Glutamatergic neuron (in vitro differentiated cells): ENCODE results near the gene GJB6. TPM values are rescaled to one million over a fixed set of nuclear protein-coding genes. Genes with fewer than 3 reads are reported as not detected.

ENCODE experiments used
- DNase-seq: peaks from one replicate; pipeline ENCODE4 v3.0.0; 2022
- H3K27ac Mint-ChIP-seq: one replicate; pipeline ENCODE4 v1.8.0; 2020; ENCODE audit warnings: mild to moderate bottlenecking, mixed read lengths, inconsistent platforms; ENCODE audit not compliant: unreplicated experiment
- H3K27me3 Mint-ChIP-seq: one replicate; pipeline ENCODE4 v1.8.0; 2020; ENCODE audit warnings: mild to moderate bottlenecking, moderate library complexity, mixed read lengths, inconsistent platforms; ENCODE audit not compliant: unreplicated experiment
- H3K36me3 Mint-ChIP-seq: one replicate; pipeline ENCODE4 v1.8.0; 2020; ENCODE audit warnings: mild to moderate bottlenecking, mixed read lengths, inconsistent platforms; ENCODE audit not compliant: unreplicated experiment
- H3K4me1 Mint-ChIP-seq: one replicate; pipeline ENCODE4 v1.8.0; 2020; ENCODE audit warnings: mild to moderate bottlenecking, low read depth, mixed read lengths, inconsistent platforms; ENCODE audit not compliant: unreplicated experiment
- H3K4me3 Mint-ChIP-seq: one replicate; pipeline ENCODE4 v1.8.0; 2020; ENCODE audit warnings: mild to moderate bottlenecking, mixed read lengths, inconsistent platforms; ENCODE audit not compliant: unreplicated experiment
- H3K9me3 Mint-ChIP-seq: one replicate; pipeline ENCODE4 v1.8.0; 2020; ENCODE audit warnings: mild to moderate bottlenecking, moderate library complexity, mixed read lengths, inconsistent platforms; ENCODE audit not compliant: unreplicated experiment
- CTCF ChIP-seq: fragments of 200-600 bp; sonication (generic); IDR thresholded peaks from one replicate; pipeline ENCODE4 v1.5.0; 2021; ENCODE audit not compliant: partially characterized antibody, unreplicated experiment
- total RNA-seq: library from RNA; stranded (reverse); fragmentation: NEBNext Ultra II Directional; extraction: Animal tissue kit (Norgen Biotek cat#: 25700); gene quantifications from one replicate; pipeline ENCODE4 v1.2.1, GENCODE V29; 2021; ENCODE audit not compliant: unreplicated experiment

Gene GJB6
- total RNA-seq, 1 donor from 2014 or later = not detected

- DNase-seq = no peak
- TF ChIP-seq CTCF = no peak
- Mint-ChIP-seq H3K4me1 (peaks cover 22% of the 10 kb centered on the region), H3K27me3 (peaks cover 8% of the 10 kb centered on the region), H3K27ac (no peak overlapping the region), H3K4me3 (no peak overlapping the region), H3K9me3 (peaks cover 5% of the 10 kb centered on the region), H3K36me3 (peaks cover 4% of the 10 kb centered on the region)
These were observed 50.9 kb downstream of the GJB6 start for GRCh38 chr13:20181188-20181587.

GRCh38 chr13:20178156-20178555, 54.0 kb downstream of the GJB6 start:
- TF ChIP-seq CTCF = no peak
- Mint-ChIP-seq H3K36me3 (peaks cover 4% of the 10 kb centered on the region), H3K9me3 (peaks cover 5% of the 10 kb centered on the region), H3K27me3 (peaks cover 6% of the 10 kb centered on the region), H3K4me1 (peaks cover 3% of the 10 kb centered on the region), H3K27ac (peak overlapping the region; percentile 5), H3K4me3 (no peak overlapping the region)
- DNase-seq = no peak

GRCh38 chr13:20177049-20177831, 54.9 kb downstream of the GJB6 start:
- no peak overlapping the region for H3K4me3 Mint-ChIP-seq
- H3K36me3 Mint-ChIP-seq = peaks cover 4% of the 10 kb centered on the region
- H3K4me1 Mint-ChIP-seq = no peaks in the 10 kb centered on the region
- DNase-seq = no peak
- peaks cover 3% of the 10 kb centered on the region for H3K27me3 Mint-ChIP-seq
- no peak overlapping the region for H3K27ac Mint-ChIP-seq
- H3K9me3 Mint-ChIP-seq = peaks cover 5% of the 10 kb centered on the region
- TF ChIP-seq CTCF = no peak

- H3K4me1 Mint-ChIP-seq = no peaks in the 10 kb centered on the region
- no peak overlapping the region for H3K27ac Mint-ChIP-seq
- TF ChIP-seq CTCF = no peak
- no peak overlapping the region for H3K4me3 Mint-ChIP-seq
- peaks cover 3% of the 10 kb centered on the region for H3K27me3 Mint-ChIP-seq
- peaks cover 4% of the 10 kb centered on the region for H3K36me3 Mint-ChIP-seq
- DNase-seq = no peak
- peaks cover 5% of the 10 kb centered on the region for H3K9me3 Mint-ChIP-seq
These were observed 56.0 kb downstream of the GJB6 start for GRCh38 chr13:20175907-20176652.

GRCh38 chr13:20175406-20175794, 56.7 kb downstream of the GJB6 start:
- Mint-ChIP-seq H3K4me3 (no peak overlapping the region), H3K27ac (no peak overlapping the region), H3K27me3 (peaks cover 3% of the 10 kb centered on the region), H3K9me3 (peaks cover 5% of the 10 kb centered on the region), H3K4me1 (no peaks in the 10 kb centered on the region), H3K36me3 (peaks cover 4% of the 10 kb centered on the region)
- DNase-seq = no peak
- TF ChIP-seq CTCF = no peak
